Measurements from ENCODE around the gene SRP68.

SRP68 gene

DNA sequence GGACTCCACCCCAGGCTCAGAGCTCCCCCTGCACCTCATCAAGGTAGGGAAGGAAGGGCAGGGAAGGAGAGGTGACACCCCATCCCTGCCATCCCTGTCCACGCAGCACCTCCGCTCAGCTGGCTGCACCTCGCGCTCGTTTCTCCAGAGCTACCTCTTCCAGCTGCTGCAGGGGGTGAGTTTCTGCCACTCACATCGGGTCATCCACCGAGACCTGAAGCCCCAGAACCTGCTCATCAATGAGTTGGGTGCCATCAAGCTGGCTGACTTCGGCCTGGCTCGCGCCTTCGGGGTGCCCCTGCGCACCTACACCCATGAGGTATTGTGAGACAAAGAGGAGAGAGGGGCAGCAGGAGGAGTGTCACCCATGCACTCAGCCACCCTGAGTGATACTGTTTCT, 70.2 kb downstream of the SRP68 start:
- ChIA-PET POLR2A (interaction anchor here (0.6 to 1.8 kb wide), 3 partner anchors 23 to 95 kb away, joined by 4 to 6 read pairs (median 4); partner anchors contain the start of genes ACOX1 and TEN1), CTCF (interaction anchor here (0.6 to 12.1 kb wide), 8 partner anchors 8 to 278 kb away, joined by 3 to 224 read pairs (median 22); partner anchors contain the start of gene MRPL38)
- H3K4me1 ChIP-seq (ENCODE audit: control insufficient read depth, insufficient read depth, low read length) = no peaks in the 10 kb centered on the region

More for the DNA sequence above, 70.2 kb downstream of the SRP68 start:
- 0 out of 2 replicates have a peak overlapping the region, but pooled peaks have one; percentile 16 for H3K27ac ChIP-seq (ENCODE audit: extremely low read depth, low read depth, low read length)
- no peak for TF ChIP-seq ZNF174 (tag by site-specific recombination; IDR thresholded peaks at IDR 0.05)
- TF ChIP-seq, protein P1, sequence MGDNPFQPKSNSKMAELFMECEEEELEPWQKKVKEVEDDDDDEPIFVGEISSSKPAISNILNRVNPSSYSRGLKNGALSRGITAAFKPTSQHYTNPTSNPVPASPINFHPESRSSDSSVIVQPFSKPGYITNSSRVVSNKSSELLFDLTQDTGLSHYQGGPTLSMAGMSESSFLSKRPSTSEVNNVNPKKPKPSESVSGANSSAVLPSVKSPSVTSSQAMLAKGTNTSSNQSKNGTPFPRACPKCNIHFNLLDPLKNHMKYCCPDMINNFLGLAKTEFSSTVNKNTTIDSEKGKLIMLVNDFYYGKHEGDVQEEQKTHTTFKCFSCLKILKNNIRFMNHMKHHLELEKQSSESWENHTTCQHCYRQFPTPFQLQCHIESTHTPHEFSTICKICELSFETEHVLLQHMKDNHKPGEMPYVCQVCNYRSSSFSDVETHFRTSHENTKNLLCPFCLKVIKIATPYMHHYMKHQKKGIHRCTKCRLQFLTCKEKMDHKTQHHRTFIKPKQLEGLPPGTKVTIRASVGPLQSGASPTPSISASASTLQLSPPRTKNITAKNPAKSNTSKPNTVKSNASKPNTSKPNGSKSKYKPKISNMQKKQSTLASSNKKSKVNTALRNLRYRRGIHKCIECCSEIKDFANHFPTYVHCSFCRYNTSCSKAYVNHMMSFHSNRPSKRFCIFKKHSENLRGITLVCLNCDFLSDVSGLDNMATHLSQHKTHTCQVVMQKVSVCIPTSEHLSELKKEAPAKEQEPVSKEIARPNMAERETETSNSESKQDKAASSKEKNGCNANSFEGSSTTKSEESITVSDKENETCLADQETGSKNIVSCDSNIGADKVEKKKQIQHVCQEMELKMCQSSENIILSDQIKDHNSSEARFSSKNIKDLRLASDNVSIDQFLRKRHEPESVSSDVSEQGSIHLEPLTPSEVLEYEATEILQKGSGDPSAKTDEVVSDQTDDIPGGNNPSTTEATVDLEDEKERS (tag by site-specific recombination; IDR thresholded peaks at IDR 0.05) = no peak
- no peak for TF ChIP-seq KLF17 (tag by site-specific recombination; IDR thresholded peaks at IDR 0.05)
- TF ChIP-seq, protein P2, sequence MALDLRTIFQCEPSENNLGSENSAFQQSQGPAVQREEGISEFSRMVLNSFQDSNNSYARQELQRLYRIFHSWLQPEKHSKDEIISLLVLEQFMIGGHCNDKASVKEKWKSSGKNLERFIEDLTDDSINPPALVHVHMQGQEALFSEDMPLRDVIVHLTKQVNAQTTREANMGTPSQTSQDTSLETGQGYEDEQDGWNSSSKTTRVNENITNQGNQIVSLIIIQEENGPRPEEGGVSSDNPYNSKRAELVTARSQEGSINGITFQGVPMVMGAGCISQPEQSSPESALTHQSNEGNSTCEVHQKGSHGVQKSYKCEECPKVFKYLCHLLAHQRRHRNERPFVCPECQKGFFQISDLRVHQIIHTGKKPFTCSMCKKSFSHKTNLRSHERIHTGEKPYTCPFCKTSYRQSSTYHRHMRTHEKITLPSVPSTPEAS (tag by site-specific recombination; IDR thresholded peaks at IDR 0.05) = no peak
- no peak for TF ChIP-seq SP7 (tag by site-specific recombination; IDR thresholded peaks at IDR 0.05)
- no peak for TF ChIP-seq ZNF580 (tag by site-specific recombination; IDR thresholded peaks at IDR 0.05)
- no peak for TF ChIP-seq HOXC10 (CRISPR knock-in tag; IDR thresholded peaks at IDR 0.05)
- no peak for TF ChIP-seq ZBTB48 (tag by site-specific recombination; IDR thresholded peaks at IDR 0.05)
- no peak for TF ChIP-seq ZNF148 (tag by site-specific recombination; IDR thresholded peaks at IDR 0.05; ENCODE audit: borderline replicate concordance)
- TF ChIP-seq ZBTB7A (tag by site-specific recombination; IDR thresholded peaks at IDR 0.05; ENCODE audit: low read depth) = no peak
- no peak for TF ChIP-seq YY1 (tag by site-specific recombination; IDR thresholded peaks at IDR 0.05)
- TF ChIP-seq, protein P3, sequence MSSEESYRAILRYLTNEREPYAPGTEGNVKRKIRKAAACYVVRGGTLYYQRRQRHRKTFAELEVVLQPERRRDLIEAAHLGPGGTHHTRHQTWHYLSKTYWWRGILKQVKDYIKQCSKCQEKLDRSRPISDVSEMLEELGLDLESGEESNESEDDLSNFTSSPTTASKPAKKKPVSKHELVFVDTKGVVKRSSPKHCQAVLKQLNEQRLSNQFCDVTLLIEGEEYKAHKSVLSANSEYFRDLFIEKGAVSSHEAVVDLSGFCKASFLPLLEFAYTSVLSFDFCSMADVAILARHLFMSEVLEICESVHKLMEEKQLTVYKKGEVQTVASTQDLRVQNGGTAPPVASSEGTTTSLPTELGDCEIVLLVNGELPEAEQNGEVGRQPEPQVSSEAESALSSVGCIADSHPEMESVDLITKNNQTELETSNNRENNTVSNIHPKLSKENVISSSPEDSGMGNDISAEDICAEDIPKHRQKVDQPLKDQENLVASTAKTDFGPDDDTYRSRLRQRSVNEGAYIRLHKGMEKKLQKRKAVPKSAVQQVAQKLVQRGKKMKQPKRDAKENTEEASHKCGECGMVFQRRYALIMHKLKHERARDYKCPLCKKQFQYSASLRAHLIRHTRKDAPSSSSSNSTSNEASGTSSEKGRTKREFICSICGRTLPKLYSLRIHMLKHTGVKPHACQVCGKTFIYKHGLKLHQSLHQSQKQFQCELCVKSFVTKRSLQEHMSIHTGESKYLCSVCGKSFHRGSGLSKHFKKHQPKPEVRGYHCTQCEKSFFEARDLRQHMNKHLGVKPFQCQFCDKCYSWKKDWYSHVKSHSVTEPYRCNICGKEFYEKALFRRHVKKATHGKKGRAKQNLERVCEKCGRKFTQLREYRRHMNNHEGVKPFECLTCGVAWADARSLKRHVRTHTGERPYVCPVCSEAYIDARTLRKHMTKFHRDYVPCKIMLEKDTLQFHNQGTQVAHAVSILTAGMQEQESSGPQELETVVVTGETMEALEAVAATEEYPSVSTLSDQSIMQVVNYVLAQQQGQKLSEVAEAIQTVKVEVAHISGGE (tag by site-specific recombination; conservative IDR thresholded peaks at IDR 0.05; ENCODE audit: low read depth) = no peak
- TF ChIP-seq ZNF37A (tag by site-specific recombination; IDR thresholded peaks at IDR 0.05) = no peak
- TF ChIP-seq, protein P4, sequence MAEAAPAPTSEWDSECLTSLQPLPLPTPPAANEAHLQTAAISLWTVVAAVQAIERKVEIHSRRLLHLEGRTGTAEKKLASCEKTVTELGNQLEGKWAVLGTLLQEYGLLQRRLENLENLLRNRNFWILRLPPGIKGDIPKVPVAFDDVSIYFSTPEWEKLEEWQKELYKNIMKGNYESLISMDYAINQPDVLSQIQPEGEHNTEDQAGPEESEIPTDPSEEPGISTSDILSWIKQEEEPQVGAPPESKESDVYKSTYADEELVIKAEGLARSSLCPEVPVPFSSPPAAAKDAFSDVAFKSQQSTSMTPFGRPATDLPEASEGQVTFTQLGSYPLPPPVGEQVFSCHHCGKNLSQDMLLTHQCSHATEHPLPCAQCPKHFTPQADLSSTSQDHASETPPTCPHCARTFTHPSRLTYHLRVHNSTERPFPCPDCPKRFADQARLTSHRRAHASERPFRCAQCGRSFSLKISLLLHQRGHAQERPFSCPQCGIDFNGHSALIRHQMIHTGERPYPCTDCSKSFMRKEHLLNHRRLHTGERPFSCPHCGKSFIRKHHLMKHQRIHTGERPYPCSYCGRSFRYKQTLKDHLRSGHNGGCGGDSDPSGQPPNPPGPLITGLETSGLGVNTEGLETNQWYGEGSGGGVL (tag by site-specific recombination; IDR thresholded peaks at IDR 0.05) = no peak
- TF ChIP-seq ZNF785 (tag by site-specific recombination; IDR thresholded peaks at IDR 0.05) = no peak
- TF ChIP-seq ZNF513 (tag by site-specific recombination; IDR thresholded peaks at IDR 0.05) = no peak
- TF ChIP-seq ZNF175 (tag by site-specific recombination; IDR thresholded peaks at IDR 0.05) = no peak
- H3K9me3 ChIP-seq (ENCODE audit: control insufficient read depth, insufficient read depth, low read depth, low read length) = no peaks in the 10 kb centered on the region
- no peak overlapping the region for H3K4me3 ChIP-seq (ENCODE audit: low read depth, low read length)
- H3K36me3 ChIP-seq (ENCODE audit: control insufficient read depth in 2 of 2, insufficient read depth in 1 of 2, low read length in 2 of 2) = peaks cover 0 to 4% of the 10 kb centered on the region in 2 experiments; a peak in 1 of 3 replicates

Measured in HEK293 (cell line).